HG03442 (cell line): ENCODE data around the gene TMEM9B.
A peak's percentile ranks its signal among the peaks of the same experiment; 100 is the strongest.
"Not testable (repeated sequence)": the region's sequence is repeated elsewhere in the genome, so short reads cannot be mapped to it uniquely, and the experiment has no call there.

Source experiments
- ATAC-seq: cut with Tn5 transposase; IDR thresholded peaks from one replicate; pipeline ENCODE4 v1.9.1; 2021; ENCODE audit warnings: mild to moderate bottlenecking, moderate library complexity; ENCODE audit not compliant: unreplicated experiment

The TMEM9B gene

DNA sequence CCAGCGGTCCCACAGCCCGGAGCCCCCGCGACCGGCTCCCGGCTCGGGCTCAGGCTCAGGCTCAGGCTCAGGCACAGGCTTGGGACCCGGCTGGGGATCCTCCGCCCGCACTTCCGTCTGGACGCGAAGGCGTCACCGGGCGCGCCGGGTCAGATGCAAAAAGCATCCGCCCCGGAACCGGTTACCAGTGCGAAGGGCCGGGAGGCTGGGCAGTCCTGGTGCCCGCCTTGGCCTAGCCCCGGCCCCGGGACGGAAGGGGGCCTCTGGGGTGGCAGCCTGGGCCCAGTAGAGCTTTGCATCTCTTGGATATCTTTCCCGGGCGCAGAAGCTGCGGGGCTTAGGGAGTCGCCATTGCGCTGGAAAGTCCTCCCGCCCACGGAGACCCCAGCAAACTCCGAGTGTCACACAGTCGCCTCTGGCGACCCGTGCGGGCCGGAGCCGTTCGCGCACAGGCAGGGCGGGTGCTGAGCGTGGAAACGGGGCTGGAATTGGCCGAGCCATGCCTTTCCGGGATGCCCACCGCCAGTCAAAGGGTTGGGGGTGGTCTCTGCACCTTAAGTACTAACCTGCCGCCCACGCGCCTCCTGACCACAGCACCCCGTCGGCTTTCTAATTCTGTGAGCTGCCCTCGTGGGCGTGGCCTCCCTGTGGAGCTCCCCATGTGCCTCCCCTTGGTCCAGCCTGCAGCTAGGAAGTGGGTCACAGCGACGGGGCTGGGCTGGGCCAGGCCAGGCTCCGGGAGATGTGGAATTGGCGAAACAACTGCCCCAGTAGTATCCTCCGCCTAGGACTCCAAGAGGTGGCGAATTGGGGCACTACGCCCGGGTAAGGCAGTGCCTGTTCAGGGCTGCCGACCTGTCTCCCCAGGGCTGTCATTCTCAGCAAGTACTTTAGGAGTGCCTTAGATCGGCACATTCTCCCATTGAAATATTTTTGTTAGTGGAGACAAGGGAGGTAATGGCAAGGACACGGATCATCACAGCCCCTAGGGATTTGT lies at the start of gene TMEM9B:
Gene TMEM9B (minus strand): TSS at position 119 of the 997 bp plus-strand sequence. CDS start 129 bp downstream, outside the sequence.
- ATAC-seq, result peak; percentile 73

DNA sequence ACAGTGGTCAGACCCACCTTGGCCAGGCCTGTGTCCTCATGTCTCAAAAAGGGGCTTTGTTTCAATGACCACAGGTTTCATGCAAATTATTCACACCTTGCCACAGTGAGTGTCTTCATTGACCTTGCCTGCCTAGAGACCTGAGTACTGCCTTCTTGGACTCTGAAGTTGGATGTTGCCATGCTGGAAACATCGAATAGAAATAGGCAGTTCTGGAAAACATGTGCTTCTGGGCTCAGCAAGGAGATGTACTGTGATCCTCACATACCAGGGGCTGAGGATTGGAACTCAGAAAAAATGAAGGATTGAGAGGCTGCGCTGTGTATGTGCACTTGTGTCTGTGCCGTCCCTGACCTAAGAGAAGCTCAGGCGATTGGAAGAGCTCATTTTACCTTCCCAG lies 49.1 kb upstream of the TMEM9B start:
- no peak for ATAC-seq

DNA sequence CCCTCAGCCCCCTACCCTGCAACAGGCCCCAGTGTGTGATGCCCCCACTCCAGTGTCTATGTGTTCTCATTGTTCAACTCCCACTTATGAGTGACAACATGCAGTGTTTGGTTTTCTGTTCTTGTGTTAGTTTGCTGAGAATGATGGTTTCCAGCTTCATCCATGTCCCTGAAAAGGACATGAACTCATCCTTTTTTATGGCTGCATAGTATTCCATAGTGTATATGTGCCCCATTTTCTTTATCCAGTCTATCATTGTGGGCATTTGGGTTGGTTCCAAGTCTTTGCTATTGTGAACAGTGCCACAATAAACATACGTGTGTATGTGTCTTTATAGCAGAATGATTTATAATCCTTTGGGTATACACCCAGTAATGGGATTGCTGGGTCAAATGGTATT lies 45.3 kb upstream of the TMEM9B start:
- ATAC-seq, result not testable (repeated sequence)

DNA sequence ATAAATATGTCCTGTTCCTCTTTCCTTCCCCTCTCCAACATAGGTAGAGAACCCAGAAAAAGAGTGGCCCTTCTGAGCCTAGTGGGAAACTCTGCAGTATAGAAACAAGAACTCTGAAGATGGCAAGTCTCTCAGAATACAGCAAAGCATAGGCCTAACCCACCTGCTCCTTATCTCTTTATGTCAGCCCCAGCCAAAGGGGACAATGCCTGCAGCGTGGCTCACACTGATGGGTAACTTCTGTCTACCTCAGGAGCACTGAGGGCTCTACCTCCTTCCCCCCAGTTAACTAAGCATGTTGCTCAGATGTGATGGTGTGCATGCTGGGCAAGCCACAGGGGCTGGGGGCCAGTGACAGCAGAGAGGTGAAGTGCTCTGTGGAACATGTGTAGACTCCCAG lies 44.4 kb upstream of the TMEM9B start:
- no peak for ATAC-seq

DNA sequence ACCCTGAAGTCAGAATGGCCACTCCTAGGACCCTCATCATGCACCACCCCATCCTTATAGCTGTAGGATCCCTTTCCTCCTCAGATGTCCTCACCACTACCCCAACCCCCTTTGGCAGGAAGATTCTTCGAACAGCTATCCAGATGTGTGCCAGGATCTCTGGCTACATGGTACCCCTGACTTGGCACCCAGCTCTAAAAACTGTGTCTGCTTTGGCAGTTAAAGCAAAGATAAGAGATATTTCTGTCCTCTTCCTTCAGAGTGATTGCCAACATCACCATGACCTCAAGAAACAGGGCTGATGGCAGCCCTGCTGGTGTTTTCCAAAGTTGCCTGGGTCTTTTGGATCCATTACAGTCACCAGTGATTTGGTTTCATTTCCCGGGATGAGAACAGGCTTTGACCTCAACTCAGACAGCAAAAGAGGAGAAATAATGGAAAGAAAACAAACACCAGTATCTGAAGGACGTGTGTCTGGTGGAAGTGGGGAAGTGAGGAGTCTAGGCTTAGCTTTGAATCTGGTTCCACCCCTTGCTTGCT lies 43.8 kb upstream of the TMEM9B start:
- ATAC-seq, result no peak

DNA sequence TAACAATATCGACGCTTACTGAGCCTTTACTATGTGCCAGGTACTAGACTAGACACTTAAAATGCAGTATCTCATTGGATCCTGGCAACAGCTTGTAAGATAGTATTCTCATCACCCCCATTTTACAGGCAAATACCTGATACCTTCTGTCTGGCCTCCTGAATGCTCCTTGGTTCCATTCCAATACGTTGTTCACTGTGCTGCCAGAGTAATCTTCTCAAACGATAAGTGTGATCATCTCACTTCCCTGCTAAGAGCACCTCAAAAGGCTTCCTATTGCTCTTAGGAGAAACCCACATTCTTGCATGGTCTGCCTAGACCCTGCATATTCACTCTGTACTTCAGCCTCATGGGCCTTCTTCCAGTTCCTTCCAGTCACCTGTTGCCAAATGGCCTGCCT lies 40.8 kb upstream of the TMEM9B start:
- no peak for ATAC-seq

DNA sequence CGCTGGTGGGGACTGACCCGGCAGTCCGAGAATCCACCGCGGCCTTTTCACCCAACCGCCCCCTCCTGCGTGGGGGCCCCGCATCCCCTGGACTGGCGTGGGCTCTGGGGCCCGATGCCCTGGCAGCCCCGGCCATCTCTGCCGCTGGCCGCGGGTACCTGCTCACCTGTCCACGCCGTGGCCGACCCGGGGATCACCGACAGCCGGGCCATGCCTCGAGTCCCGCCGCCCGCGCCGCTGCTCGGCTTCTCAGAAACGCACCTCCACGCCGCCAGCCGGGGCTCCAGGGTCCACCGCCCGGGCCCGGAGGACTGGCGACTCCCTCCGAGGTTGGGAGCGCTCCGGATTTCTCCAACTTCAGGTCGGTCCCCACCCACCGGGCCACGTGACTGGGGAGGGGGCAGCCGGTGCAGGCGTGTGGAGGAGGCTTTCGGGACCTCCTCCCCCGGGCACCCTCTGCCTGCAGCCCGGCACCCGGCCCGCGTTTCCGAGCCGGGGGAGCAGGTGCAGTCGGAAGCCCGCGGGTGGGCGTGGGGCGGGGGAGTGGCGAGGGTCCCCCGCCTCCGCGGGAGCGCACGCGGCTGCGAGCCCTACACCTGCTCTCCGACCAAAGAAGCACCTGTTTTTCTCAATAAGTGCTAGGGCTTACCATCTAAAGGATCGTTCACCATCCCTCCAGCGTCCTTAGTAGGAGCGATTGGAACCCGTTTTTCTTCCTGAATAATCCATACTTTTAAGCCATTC lies 40.1 kb upstream of the TMEM9B start:
- ATAC-seq, result no peak

DNA sequence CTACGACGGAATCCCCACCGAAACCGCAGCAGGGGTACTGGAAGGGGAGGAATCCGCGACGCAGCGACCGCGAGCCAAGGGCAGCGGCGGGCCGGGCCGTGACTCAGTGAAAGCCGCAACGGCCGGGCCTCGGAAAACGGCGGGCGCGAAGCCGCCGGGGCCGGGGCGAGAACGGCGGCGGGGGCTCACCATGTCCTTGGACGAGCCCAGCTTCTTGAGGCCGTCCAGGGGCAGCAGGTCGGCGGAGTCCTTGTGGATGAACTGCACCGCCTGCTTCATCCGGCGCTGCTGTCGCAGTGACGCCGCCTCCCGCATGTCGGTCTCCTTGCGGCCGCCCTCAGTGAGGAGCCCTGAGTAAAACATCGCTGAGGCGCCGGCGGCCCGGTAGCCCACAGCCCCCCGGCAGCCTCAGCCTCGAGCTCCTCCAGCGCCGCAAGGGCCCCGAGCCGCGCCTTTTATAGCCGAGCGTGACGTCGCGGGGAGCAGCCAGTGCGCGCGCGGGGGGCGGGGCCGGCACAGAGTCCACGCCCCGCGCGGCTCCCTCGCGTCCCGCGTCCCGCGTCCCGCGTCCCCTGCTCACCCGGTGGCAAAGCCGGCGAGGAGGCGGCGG lies 39.4 kb upstream of the TMEM9B start, which contains the start of gene NRIP3:
Gene NRIP3 (minus strand): TSS at position 429 of the 610 bp plus-strand sequence. CDS start 66 bp downstream, at position 363.
- ATAC-seq, result no peak

DNA sequence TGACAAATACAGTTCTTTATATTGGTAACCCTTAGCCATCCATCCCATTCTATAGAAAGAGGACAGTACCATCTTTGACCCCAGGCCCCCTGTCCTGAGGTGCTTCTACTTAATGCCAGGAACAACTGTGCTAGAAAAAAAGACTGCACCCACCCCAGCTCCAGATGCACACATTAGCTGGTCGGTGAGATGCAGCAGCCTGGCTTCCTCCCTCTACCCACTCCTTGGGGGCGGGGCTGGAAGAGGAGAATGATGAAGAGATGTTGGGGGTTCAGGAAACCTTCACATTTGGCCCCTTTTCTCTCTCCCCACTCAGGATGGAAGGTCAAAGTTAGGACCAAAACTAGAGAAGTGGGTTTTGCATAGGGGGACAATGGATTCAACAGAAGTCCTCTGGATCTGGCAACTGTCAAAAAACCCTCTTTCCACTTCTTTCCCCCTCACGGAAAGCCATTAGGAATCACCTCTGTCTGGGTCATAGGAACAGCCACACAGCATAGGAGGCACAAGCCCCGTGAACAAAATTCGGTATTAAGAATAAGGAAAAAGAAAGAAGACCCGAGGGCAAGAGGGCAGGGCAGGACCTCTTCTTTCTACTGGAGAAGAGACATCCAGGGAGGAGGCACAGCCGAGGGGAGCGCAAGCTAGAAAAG lies 38.8 kb upstream of the TMEM9B start:
- no peak for ATAC-seq

DNA sequence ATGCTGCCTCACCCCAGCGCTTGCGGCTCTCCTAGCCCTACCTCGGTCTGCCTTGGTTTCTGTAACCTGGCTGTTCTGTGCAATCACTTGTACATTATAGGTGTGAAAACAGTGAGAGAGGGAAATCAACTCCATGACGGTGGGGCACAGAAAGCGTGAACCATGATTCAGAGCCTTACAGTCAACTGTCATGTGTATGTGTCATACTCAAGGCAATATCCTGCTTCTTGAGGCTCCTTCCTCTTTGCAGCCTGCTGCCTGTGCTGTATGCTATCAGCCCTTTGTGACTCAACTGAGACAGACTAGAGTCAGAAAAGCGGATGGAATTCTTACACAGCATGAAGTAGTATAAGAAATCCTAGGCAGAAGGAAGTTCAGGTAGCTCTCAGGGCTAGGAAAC lies 37.5 kb upstream of the TMEM9B start:
- ATAC-seq, result no peak

DNA sequence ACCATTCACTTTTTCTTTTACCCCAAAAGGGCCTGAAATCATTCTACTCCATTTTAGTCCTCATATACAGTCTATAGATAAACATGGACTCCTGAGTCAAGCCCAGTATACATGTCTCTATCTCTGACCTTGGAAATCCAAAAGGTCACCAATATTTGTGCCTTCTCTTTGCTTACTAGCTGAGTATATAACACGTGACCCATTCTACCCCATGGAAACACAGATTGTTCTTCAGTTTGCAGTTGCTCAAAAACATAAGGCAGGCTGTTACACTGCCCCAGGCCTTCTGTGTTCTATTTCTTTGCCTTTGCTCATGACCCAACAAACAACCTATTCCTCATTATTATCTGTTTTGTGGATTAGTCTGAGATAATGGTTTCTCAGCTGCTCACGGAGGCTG lies 33.8 kb upstream of the TMEM9B start:
- ATAC-seq, result no peak

DNA sequence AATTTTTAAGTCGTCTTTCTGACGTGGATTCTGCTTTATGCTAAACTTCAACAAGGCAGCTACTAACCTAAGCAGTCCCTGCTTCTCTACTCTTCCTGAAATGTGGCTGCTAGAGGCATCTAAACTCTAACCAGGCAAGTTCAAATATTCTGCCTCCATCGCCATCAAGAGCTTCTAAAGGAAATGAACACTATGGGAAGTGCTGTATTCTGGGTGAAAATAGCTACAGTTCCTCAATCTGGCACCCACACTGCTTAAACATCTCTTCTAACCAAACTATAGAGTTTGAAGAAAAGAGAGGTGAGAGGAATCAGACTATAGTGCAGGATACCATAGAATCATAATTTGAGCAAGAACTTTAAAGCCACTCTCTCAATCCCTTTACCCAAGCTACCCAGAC lies 33.2 kb upstream of the TMEM9B start:
- ATAC-seq, result no peak

DNA sequence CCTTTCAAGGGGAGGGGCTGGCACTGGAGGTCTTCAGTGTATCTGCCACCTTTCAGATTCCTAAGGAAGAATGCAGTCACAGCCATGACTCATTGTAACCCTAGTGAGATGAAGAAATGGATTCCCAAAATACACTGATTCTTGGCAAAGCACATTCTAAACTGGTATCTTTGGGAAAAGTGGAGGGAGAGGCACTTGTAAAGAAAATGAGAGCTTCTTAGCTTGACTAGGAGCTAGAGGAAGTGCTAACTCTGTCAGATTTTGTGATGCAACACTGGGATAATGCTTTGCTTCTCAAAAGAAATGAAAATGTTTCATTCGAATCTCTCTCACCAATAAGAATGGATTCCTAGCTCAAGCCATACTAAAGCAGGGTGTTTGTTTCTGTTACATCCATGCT lies 25.2 kb upstream of the TMEM9B start:
- ATAC-seq, result no peak

DNA sequence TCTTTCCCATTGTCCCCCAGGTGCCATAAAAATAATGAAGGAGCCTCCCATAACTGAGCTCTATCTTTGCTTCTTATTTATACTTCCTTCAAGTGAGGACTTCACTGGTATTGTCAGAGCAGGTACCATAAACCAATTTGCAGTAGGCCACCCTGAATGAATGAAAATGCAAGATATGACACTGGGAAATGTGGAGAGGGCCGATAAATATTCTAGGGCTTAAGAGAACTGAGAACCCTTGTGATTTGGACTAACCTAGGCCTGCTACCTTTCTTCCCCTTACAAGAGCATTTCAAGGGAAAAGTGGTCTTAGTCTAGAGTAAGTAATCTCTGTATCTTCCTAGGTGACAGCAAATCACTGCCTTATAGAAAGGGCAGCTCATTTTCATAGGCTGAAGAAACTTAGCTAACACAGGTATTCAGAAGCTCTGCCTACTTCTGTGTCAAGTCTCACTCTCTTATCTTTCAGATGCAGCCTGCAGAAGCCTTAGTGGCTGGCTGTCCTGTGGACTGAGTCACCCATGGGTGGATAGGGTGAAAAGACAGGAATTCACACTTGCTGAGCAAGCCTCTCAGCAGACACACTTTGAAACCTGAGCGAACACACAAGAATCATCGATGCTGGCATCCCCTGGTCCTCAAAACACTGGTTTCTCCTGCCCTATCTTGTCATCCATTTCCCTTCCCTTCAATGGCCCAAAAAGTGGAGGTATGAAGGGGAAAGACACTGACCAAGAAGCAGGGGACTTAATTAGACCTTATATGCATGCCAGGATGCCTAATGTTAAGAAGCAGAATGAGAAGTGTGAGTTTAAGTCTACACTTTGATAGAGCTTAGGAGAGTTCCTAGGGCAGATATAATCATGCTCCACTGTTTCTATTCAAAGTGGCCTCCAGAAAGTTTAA lies 24.3 kb upstream of the TMEM9B start:
- no peak for ATAC-seq

DNA sequence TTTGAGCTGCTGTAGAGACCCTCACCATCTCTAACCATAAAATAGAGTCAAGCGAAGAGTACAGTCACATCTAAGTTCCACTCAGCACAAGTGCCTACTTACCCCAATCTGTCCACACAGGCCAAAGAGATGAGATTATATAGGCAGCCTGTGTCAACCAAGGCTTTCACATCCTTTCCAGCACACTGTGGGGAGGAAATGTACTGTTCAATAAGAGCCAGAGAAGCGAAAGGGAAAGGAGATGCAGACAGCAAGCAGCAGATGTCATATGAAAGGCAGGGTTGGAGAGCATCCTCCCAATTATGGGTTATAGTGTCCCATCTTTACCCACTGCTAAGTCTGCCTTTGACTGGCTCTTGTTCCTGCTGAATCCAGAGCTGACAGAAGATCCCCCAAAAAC lies 23.2 kb upstream of the TMEM9B start:
- no peak for ATAC-seq

DNA sequence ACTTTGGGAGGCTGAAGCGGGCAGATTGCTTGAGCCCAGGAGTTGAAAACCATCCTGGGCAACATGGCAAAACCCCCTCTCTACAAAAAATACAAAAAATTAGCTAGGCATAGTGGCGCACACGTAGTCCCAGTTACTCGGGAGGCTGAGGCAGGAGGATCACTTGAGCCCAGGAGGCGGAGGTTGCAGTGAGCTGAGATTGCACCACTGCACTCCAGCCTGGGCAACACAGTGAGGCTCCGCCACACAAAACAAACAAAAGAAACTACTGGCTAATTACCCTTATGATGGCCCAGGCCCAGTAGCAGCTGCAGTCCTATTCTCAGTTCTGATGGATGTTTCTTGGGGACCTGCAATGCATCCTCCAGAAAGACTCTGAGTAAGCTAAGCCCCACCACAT lies 22.5 kb upstream of the TMEM9B start:
- not testable (repeated sequence) for ATAC-seq

DNA sequence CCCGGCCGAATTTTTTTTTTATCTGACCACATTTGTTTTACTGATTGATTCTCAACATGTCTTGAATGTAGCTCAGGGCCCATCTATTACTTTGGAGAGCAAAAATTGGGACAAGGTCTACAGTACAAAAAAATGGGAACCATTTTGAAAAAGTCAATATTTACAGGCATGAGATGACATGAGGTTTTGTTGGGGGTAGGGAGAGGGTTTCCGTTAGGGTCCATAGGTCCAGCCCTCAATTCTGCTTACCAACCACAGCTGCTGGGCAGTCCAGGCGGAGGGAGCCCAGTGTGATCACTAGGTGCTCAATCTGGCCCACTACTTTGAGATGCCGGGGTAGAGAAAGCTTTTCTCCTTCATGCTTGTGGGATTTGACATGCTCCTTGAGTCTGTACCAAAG lies 21.2 kb upstream of the TMEM9B start:
- ATAC-seq, result no peak

DNA sequence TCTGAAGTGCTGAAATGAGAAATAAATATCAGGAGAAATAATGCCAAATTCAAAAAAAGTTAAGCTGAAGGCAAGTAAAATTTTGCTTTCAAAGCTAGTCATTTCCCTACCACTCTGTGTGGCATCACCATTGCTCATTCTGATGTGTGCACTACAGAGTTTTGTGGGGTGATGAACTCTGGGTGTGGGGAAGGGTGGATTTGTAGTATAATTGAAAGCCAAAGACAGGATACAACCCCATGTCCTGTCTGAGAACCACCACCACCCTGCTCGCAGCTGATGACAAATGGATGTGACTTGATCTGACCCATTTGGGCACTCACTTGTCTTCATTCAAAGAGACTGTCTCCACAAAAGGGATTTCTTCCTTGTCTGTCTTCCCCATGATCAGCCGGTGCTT lies 19.3 kb upstream of the TMEM9B start:
- no peak for ATAC-seq

DNA sequence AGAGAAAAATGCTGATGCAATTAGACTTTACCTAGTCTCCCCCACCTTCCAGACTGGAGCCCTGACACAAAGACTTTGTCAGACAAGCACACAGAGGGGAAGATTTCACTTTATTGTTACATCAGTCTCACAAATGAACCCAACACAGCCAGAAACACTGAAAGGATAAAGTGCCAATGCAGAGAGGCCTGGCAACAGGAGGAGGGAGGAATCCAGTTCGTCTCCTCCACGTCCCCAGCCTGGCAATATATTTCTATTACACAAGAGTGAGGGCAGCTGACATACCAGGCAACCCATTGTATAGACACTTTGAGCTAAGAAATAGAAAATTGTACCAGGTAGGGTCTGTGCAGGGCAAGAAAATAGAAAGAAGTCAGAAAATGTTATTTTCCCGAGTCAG lies 16.2 kb upstream of the TMEM9B start:
- no peak for ATAC-seq

DNA sequence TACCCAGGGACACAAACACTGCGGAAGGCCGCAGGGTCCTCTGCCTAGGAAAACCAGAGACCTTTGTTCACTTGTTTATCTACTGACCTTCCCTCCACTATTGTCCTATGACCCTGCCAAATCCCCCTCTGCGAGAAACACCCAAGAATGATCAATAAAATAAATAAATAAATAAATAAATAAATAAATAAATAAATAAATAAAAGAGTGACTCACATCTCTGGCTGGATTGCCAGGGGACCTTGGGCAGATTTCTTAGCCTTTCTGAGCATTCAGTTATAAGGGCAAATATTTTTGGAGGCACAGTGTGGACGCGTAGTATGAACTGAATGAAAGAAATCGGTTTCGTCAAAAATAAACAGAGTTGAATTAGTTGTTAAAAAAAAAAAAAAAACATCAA lies 15.1 kb upstream of the TMEM9B start:
- ATAC-seq, result not testable (repeated sequence)
